ENCODE data around the gene HPSE2.

GRCh38 chr10:98407744-98408241 lies 827.9 kb downstream of the HPSE2 start:
- TF ChIP-seq CTCF (IDR thresholded peaks at IDR 0.05; ENCODE audit: low read depth, low read length, missing input control) = no peak
- TF ChIP-seq, protein P1, sequence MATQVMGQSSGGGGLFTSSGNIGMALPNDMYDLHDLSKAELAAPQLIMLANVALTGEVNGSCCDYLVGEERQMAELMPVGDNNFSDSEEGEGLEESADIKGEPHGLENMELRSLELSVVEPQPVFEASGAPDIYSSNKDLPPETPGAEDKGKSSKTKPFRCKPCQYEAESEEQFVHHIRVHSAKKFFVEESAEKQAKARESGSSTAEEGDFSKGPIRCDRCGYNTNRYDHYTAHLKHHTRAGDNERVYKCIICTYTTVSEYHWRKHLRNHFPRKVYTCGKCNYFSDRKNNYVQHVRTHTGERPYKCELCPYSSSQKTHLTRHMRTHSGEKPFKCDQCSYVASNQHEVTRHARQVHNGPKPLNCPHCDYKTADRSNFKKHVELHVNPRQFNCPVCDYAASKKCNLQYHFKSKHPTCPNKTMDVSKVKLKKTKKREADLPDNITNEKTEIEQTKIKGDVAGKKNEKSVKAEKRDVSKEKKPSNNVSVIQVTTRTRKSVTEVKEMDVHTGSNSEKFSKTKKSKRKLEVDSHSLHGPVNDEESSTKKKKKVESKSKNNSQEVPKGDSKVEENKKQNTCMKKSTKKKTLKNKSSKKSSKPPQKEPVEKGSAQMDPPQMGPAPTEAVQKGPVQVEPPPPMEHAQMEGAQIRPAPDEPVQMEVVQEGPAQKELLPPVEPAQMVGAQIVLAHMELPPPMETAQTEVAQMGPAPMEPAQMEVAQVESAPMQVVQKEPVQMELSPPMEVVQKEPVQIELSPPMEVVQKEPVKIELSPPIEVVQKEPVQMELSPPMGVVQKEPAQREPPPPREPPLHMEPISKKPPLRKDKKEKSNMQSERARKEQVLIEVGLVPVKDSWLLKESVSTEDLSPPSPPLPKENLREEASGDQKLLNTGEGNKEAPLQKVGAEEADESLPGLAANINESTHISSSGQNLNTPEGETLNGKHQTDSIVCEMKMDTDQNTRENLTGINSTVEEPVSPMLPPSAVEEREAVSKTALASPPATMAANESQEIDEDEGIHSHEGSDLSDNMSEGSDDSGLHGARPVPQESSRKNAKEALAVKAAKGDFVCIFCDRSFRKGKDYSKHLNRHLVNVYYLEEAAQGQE (IDR thresholded peaks at IDR 0.05) = no peak
